Activated T-helper 17 cell treated with anti-CD3 and anti-CD28 coated beads, Interleukin-2, amount 50 U/mL, for 72 hours (primary cell): ENCODE data around the gene HCN1. TPM values are rescaled to one million over a fixed set of nuclear protein-coding genes. Genes with fewer than 3 reads are reported as not detected.
"Not testable (repeated sequence)": the region's sequence is repeated elsewhere in the genome, so short reads cannot be mapped to it uniquely, and the experiment has no call there.

ENCODE experiments used
- ATAC-seq: fragments of 150-1000 bp; cut with Tn5 transposase; replicated peaks from 2 replicates; pipeline ENCODE4 v1.10.0; 2021; ENCODE audit warnings: mild to moderate bottlenecking, moderate library complexity
- H3K27ac Mint-ChIP-seq: one replicate; pipeline ENCODE4 v1.8.0; 2022; ENCODE audit warnings: mixed read lengths
- H3K27me3 Mint-ChIP-seq: one replicate; pipeline ENCODE4 v1.8.0; 2022; ENCODE audit warnings: mixed read lengths
- H3K36me3 Mint-ChIP-seq: one replicate; pipeline ENCODE4 v1.8.0; 2022; ENCODE audit warnings: low read depth, mild to moderate bottlenecking, mixed read lengths
- H3K4me1 Mint-ChIP-seq: one replicate; pipeline ENCODE4 v1.8.0; 2022; ENCODE audit warnings: mixed read lengths
- H3K4me3 Mint-ChIP-seq: one replicate; pipeline ENCODE4 v1.8.0; 2022; ENCODE audit warnings: mild to moderate bottlenecking, mixed read lengths
- H3K9me3 Mint-ChIP-seq: one replicate; pipeline ENCODE4 v1.8.0; 2022; ENCODE audit warnings: mixed read lengths
- total RNA-seq, 2 donors: library from RNA; stranded (reverse); gene quantifications; one replicate each; pipeline ENCODE4 v1.2.3, GENCODE V29; 2022

HCN1 gene
- total RNA-seq, 2 donors from 2014 or later: not detected

GRCh38 chr5:45355189-45355992 lies 340.8 kb downstream of the HCN1 start:
- no peak for ATAC-seq
- no peaks in the 10 kb centered on the region for H3K36me3 Mint-ChIP-seq
- H3K4me3 Mint-ChIP-seq: no peak overlapping the region
- no peaks in the 10 kb centered on the region for H3K4me1 Mint-ChIP-seq
- H3K9me3 Mint-ChIP-seq: peaks cover 4% of the 10 kb centered on the region
- H3K27ac Mint-ChIP-seq: no peak overlapping the region
- no peaks in the 10 kb centered on the region for H3K27me3 Mint-ChIP-seq

- no peak for ATAC-seq
- Mint-ChIP-seq H3K27ac (no peak overlapping the region), H3K36me3 (no peaks in the 10 kb centered on the region), H3K4me3 (no peak overlapping the region), H3K9me3 (peaks cover 8% of the 10 kb centered on the region), H3K27me3 (no peaks in the 10 kb centered on the region), H3K4me1 (no peaks in the 10 kb centered on the region)
These were observed 359.7 kb downstream of the HCN1 start for GRCh38 chr5:45336464-45336863.

GRCh38 chr5:45335978-45336377 lies 360.2 kb downstream of the HCN1 start:
- H3K36me3 Mint-ChIP-seq: no peaks in the 10 kb centered on the region
- no peaks in the 10 kb centered on the region for H3K27me3 Mint-ChIP-seq
- no peaks in the 10 kb centered on the region for H3K4me1 Mint-ChIP-seq
- H3K27ac Mint-ChIP-seq: no peak overlapping the region
- no peak overlapping the region for H3K4me3 Mint-ChIP-seq
- ATAC-seq: no peak
- H3K9me3 Mint-ChIP-seq: peaks cover 8% of the 10 kb centered on the region

GRCh38 chr5:45335346-45335745 lies 360.8 kb downstream of the HCN1 start:
- no peaks in the 10 kb centered on the region for H3K36me3 Mint-ChIP-seq
- H3K27me3 Mint-ChIP-seq: no peaks in the 10 kb centered on the region
- H3K27ac Mint-ChIP-seq: no peak overlapping the region
- no peaks in the 10 kb centered on the region for H3K4me1 Mint-ChIP-seq
- ATAC-seq: no peak
- no peak overlapping the region for H3K4me3 Mint-ChIP-seq
- peaks cover 8% of the 10 kb centered on the region for H3K9me3 Mint-ChIP-seq

GRCh38 chr5:45334939-45335338 lies 361.2 kb downstream of the HCN1 start:
- Mint-ChIP-seq H3K36me3 (no peaks in the 10 kb centered on the region), H3K9me3 (peaks cover 8% of the 10 kb centered on the region), H3K4me3 (no peak overlapping the region), H3K27ac (no peak overlapping the region), H3K4me1 (no peaks in the 10 kb centered on the region), H3K27me3 (no peaks in the 10 kb centered on the region)
- no peak for ATAC-seq

- not testable (repeated sequence) for H3K27me3 Mint-ChIP-seq, H3K27ac Mint-ChIP-seq, H3K4me1 Mint-ChIP-seq, H3K4me3 Mint-ChIP-seq, H3K36me3 Mint-ChIP-seq, ATAC-seq
- peaks cover 19% of the 10 kb centered on the region for H3K9me3 Mint-ChIP-seq
These were observed 383.6 kb downstream of the HCN1 start for GRCh38 chr5:45312627-45313026.

- no peak overlapping the region for H3K4me3 Mint-ChIP-seq
- ATAC-seq: no peak
- no peaks in the 10 kb centered on the region for H3K27me3 Mint-ChIP-seq
- no peaks in the 10 kb centered on the region for H3K36me3 Mint-ChIP-seq
- H3K9me3 Mint-ChIP-seq: peaks cover 12% of the 10 kb centered on the region
- H3K4me1 Mint-ChIP-seq: no peaks in the 10 kb centered on the region
- H3K27ac Mint-ChIP-seq: no peak overlapping the region
These were observed 400.9 kb downstream of the HCN1 start for GRCh38 chr5:45295231-45295630.

GRCh38 chr5:45288746-45289145 lies 407.4 kb downstream of the HCN1 start:
- Mint-ChIP-seq H3K27me3 (no peaks in the 10 kb centered on the region), H3K27ac (no peak overlapping the region), H3K4me3 (no peak overlapping the region), H3K4me1 (no peaks in the 10 kb centered on the region), H3K36me3 (no peaks in the 10 kb centered on the region), H3K9me3 (peaks cover 15% of the 10 kb centered on the region)
- ATAC-seq: no peak

GRCh38 chr5:45284436-45284835 lies 411.7 kb downstream of the HCN1 start:
- ATAC-seq: no peak
- H3K4me1 Mint-ChIP-seq: no peaks in the 10 kb centered on the region
- H3K27me3 Mint-ChIP-seq: no peaks in the 10 kb centered on the region
- H3K4me3 Mint-ChIP-seq: no peak overlapping the region
- peaks cover 12% of the 10 kb centered on the region for H3K9me3 Mint-ChIP-seq
- H3K36me3 Mint-ChIP-seq: no peaks in the 10 kb centered on the region
- no peak overlapping the region for H3K27ac Mint-ChIP-seq

- ATAC-seq: no peak
- Mint-ChIP-seq H3K9me3 (peaks cover 16% of the 10 kb centered on the region), H3K4me1 (no peaks in the 10 kb centered on the region), H3K27ac (no peak overlapping the region), H3K36me3 (no peaks in the 10 kb centered on the region), H3K4me3 (no peak overlapping the region), H3K27me3 (no peaks in the 10 kb centered on the region)
These were observed 415.1 kb downstream of the HCN1 start for GRCh38 chr5:45281081-45281480.

- H3K27ac Mint-ChIP-seq: no peak overlapping the region
- H3K4me1 Mint-ChIP-seq: no peaks in the 10 kb centered on the region
- no peaks in the 10 kb centered on the region for H3K27me3 Mint-ChIP-seq
- no peak for ATAC-seq
- H3K36me3 Mint-ChIP-seq: no peaks in the 10 kb centered on the region
- H3K4me3 Mint-ChIP-seq: no peak overlapping the region
- peaks cover 20% of the 10 kb centered on the region for H3K9me3 Mint-ChIP-seq
These were observed 417.1 kb downstream of the HCN1 start for GRCh38 chr5:45279109-45279508.

- Mint-ChIP-seq H3K9me3 (peaks cover 12% of the 10 kb centered on the region), H3K4me1 (no peaks in the 10 kb centered on the region), H3K4me3 (no peak overlapping the region), H3K27me3 (no peaks in the 10 kb centered on the region), H3K27ac (no peak overlapping the region), H3K36me3 (no peaks in the 10 kb centered on the region)
- ATAC-seq: no peak
These were observed 418.3 kb downstream of the HCN1 start for GRCh38 chr5:45277860-45278259.

- ATAC-seq: no peak
- H3K4me1 Mint-ChIP-seq: no peaks in the 10 kb centered on the region
These were observed 421.9 kb downstream of the HCN1 start for GRCh38 chr5:45274241-45274640.

GRCh38 chr5:45271626-45272025 lies 424.6 kb downstream of the HCN1 start:
- no peak for ATAC-seq
- Mint-ChIP-seq H3K27ac (no peak overlapping the region), H3K9me3 (peaks cover 11% of the 10 kb centered on the region), H3K4me3 (no peak overlapping the region), H3K4me1 (no peaks in the 10 kb centered on the region), H3K36me3 (no peaks in the 10 kb centered on the region), H3K27me3 (no peaks in the 10 kb centered on the region)

More at GRCh38 chr5:45274241-45274640, 421.9 kb downstream of the HCN1 start:
- H3K36me3 Mint-ChIP-seq: no peaks in the 10 kb centered on the region
- peaks cover 18% of the 10 kb centered on the region for H3K9me3 Mint-ChIP-seq
- H3K27me3 Mint-ChIP-seq: no peaks in the 10 kb centered on the region
- no peak overlapping the region for H3K27ac Mint-ChIP-seq
- H3K4me3 Mint-ChIP-seq: no peak overlapping the region

GRCh38 chr5:45264447-45264846 lies 431.7 kb downstream of the HCN1 start:
- Mint-ChIP-seq H3K9me3 (peaks cover 10% of the 10 kb centered on the region), H3K4me3 (no peak overlapping the region), H3K36me3 (no peaks in the 10 kb centered on the region), H3K27me3 (no peaks in the 10 kb centered on the region), H3K27ac (no peak overlapping the region), H3K4me1 (no peaks in the 10 kb centered on the region)
- ATAC-seq: no peak
